ENCODE measurements around the gene KL. TPM values are rescaled to one million over a fixed set of nuclear protein-coding genes. Genes with fewer than 3 reads are reported as not detected.

Gene KL
- total RNA-seq, 1 experiment from 2014 or later: 0.52 TPM

DNA sequence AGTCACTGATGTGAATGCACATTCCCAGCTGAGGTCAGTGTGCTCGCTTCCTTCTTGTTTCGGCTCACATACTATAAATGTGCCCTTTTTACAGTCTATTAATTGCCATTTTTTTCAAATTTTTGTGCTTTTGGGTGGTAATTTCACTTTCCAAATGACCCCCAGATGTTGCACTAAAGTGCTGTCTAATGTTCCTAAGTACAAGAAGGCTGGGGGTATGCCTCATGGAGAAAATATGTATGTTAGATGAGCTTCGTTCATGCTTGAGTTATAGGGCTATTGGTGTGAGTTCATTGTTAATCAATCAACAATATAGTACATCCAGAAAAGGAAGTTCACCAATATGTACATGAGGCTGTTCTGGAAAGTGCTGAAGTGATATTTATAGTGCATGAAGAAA lies 84.7 kb downstream of the KL start:
- H3K4me1 Mint-ChIP-seq (ENCODE audit: low read depth, unreplicated experiment): no peaks in the 10 kb centered on the region
- BruUV-seq (replicated peaks): no TSS peak
- no peak overlapping the region for H3K27ac Mint-ChIP-seq (ENCODE audit: unreplicated experiment)
- intact Hi-C loops (cut with micrococcal nuclease; ENCODE audit: unreplicated experiment): no loop called here
- DNase-seq: no peak
- no peak overlapping the region for H3K4me3 Mint-ChIP-seq (ENCODE audit: low read depth, unreplicated experiment)
- TF ChIP-seq, protein P1, sequence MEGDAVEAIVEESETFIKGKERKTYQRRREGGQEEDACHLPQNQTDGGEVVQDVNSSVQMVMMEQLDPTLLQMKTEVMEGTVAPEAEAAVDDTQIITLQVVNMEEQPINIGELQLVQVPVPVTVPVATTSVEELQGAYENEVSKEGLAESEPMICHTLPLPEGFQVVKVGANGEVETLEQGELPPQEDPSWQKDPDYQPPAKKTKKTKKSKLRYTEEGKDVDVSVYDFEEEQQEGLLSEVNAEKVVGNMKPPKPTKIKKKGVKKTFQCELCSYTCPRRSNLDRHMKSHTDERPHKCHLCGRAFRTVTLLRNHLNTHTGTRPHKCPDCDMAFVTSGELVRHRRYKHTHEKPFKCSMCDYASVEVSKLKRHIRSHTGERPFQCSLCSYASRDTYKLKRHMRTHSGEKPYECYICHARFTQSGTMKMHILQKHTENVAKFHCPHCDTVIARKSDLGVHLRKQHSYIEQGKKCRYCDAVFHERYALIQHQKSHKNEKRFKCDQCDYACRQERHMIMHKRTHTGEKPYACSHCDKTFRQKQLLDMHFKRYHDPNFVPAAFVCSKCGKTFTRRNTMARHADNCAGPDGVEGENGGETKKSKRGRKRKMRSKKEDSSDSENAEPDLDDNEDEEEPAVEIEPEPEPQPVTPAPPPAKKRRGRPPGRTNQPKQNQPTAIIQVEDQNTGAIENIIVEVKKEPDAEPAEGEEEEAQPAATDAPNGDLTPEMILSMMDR (IDR thresholded peaks at IDR 0.05; ENCODE audit: unreplicated experiment): no peak
- H3K36me3 Mint-ChIP-seq (ENCODE audit: insufficient read depth, unreplicated experiment): no peaks in the 10 kb centered on the region
- no peaks in the 10 kb centered on the region for H3K9me3 Mint-ChIP-seq (ENCODE audit: low read depth, unreplicated experiment)
- CTCF ChIA-PET: no interaction called here
- no peaks in the 10 kb centered on the region for H3K27me3 Mint-ChIP-seq (ENCODE audit: unreplicated experiment)

DNA sequence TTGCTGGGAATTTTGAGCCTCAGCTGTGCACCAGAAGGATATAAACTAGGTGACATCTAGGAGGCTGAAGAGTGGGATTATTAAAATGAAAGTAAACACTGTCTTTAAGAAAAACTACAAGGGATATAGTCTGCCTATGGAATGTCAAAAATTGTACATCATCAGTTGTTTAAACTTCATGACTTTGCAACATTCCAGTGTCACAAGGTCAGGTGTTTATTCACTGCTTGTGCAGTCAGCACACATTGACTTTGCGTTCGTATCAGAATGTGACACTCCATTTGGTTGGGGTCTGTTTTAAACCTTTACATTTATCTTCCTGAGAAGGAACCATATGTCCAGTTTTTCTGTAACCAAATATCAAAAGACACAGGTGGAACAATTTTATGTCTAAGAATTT lies 85.6 kb downstream of the KL start:
- intact Hi-C loops (cut with micrococcal nuclease; ENCODE audit: unreplicated experiment): no loop called here
- Mint-ChIP-seq H3K27ac (ENCODE audit: unreplicated experiment) (no peak overlapping the region), H3K27me3 (ENCODE audit: unreplicated experiment) (no peaks in the 10 kb centered on the region), H3K4me1 (ENCODE audit: low read depth, unreplicated experiment) (no peaks in the 10 kb centered on the region), H3K9me3 (ENCODE audit: low read depth, unreplicated experiment) (no peaks in the 10 kb centered on the region), H3K4me3 (ENCODE audit: low read depth, unreplicated experiment) (no peak overlapping the region), H3K36me3 (ENCODE audit: insufficient read depth, unreplicated experiment) (no peaks in the 10 kb centered on the region)
- no peak for DNase-seq
- CTCF ChIA-PET: no interaction called here
- no TSS peak for BruUV-seq (replicated peaks)
- TF ChIP-seq, protein P1 (IDR thresholded peaks at IDR 0.05; ENCODE audit: unreplicated experiment): no peak

- Mint-ChIP-seq H3K36me3 (ENCODE audit: insufficient read depth, unreplicated experiment) (no peaks in the 10 kb centered on the region), H3K9me3 (ENCODE audit: low read depth, unreplicated experiment) (no peaks in the 10 kb centered on the region), H3K4me1 (ENCODE audit: low read depth, unreplicated experiment) (no peaks in the 10 kb centered on the region), H3K27ac (ENCODE audit: unreplicated experiment) (no peak overlapping the region), H3K27me3 (ENCODE audit: unreplicated experiment) (no peaks in the 10 kb centered on the region), H3K4me3 (ENCODE audit: low read depth, unreplicated experiment) (no peak overlapping the region)
- DNase-seq: no peak
- intact Hi-C loops (cut with micrococcal nuclease; ENCODE audit: unreplicated experiment): no loop called here
- BruUV-seq (replicated peaks): no TSS peak
- TF ChIP-seq, protein P1 (IDR thresholded peaks at IDR 0.05; ENCODE audit: unreplicated experiment): no peak
- CTCF ChIA-PET: no interaction called here
Measured at GRCh38 chr13:33103457-33103856, 87.2 kb downstream of the KL start.

DNA sequence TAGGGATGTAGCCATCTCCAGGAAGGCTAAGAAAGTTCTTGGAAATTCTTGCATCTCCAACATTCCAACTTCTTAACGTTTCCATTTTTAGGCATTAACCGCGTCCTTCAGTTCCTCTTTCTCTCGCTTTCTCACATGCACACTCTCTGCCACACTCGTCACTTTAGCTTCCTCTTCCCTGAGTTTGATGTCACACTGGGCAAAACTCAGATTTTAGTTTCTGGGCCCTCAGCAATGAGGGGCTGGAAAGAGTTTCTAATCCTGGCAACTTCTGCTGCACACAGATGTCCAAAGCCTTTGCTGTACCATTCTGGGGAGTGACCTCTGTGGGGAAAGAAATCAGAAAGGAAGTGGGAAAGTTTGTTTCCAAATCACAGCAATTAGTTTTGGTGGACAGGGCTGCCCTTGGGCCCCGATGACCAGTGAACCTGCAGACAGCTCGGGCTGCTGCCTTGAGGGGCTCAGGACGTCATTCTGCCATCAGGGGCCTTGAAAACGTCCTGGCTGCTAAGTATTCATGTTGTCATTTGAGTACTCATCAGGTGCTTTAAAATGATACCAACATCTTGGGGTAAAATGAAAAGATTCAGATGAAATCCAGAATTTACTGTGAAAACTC lies 89.3 kb downstream of the KL start:
- BruUV-seq (replicated peaks): no TSS peak
- Mint-ChIP-seq H3K9me3 (ENCODE audit: low read depth, unreplicated experiment) (no peaks in the 10 kb centered on the region), H3K4me1 (ENCODE audit: low read depth, unreplicated experiment) (no peaks in the 10 kb centered on the region), H3K27ac (ENCODE audit: unreplicated experiment) (no peak overlapping the region), H3K27me3 (ENCODE audit: unreplicated experiment) (no peaks in the 10 kb centered on the region), H3K36me3 (ENCODE audit: insufficient read depth, unreplicated experiment) (no peaks in the 10 kb centered on the region), H3K4me3 (ENCODE audit: low read depth, unreplicated experiment) (no peak overlapping the region)
- CTCF ChIA-PET: no interaction called here
- DNase-seq: no peak
- TF ChIP-seq, protein P1 (IDR thresholded peaks at IDR 0.05; ENCODE audit: unreplicated experiment): no peak
- intact Hi-C loops (cut with micrococcal nuclease; ENCODE audit: unreplicated experiment): no loop called here
